Measurements from ENCODE around the gene ERBB2.

GRCh38 chr17:39706383-39706782 lies 6.5 kb downstream of the ERBB2 start:
- no peak for TF ChIP-seq CTCF (IDR thresholded peaks at IDR 0.05)
- TF ChIP-seq POLR2A (IDR thresholded peaks at IDR 0.05), result no peak

Data from right lobe of liver (tissue), 4 donors.